H1 (cell line): ENCODE results near the gene KRT13. TPM values are rescaled to one million over a fixed set of nuclear protein-coding genes. Genes with fewer than 3 reads are reported as not detected.

Experiments used
- CTCF ChIA-PET: fragments of 300-600 bp; sonication (Branson Sonifier 250); formaldehyde crosslinking; loops from one replicate; lab custom pipeline; 2021; ENCODE audit not compliant: partially characterized antibody; lab: Charles Lee
- POLR2A ChIA-PET: fragments of 300-600 bp; sonication (Branson Sonifier 250); formaldehyde crosslinking; loops from one replicate; lab custom pipeline; 2021; ENCODE audit warnings: inconsistent platforms; ENCODE audit not compliant: partially characterized antibody; lab: Charles Lee
- DNase-seq, 2 experiments: peaks; one replicate each; pipeline versions ENCODE4 v3.0.0 to v3.0.0-alpha.2; 2010 to 2022; ENCODE audit warnings: low spot score in 2 of 2, low read depth in 1 of 2, mixed read lengths in 1 of 2
- FAIRE-seq: peaks from 2 replicates; lab custom pipeline; 2011; peaks lifted over from hg19 to GRCh38; lab: Jason Lieb, UNC
- H2AFZ ChIP-seq: 2 replicates; pipeline ENCODE4 v1.8.1; 2012; ENCODE audit warnings: low read length, inconsistent platforms
- H2AK5ac ChIP-seq: 2 replicates; pipeline ENCODE4 v1.6.1; 2013; ENCODE audit warnings: low read depth, low read length
- H2BK120ac ChIP-seq: replicated peaks from 2 replicates; pipeline ENCODE3; 2013; ENCODE audit warnings: low read depth, low read length, inconsistent platforms
- H2BK12ac ChIP-seq: 2 replicates; pipeline ENCODE4 v1.6.1; 2013; ENCODE audit warnings: low read depth, low read length
- H2BK15ac ChIP-seq: 2 replicates; pipeline ENCODE4 v1.6.1; 2013; ENCODE audit warnings: low read length
- H2BK20ac ChIP-seq: 2 replicates; pipeline ENCODE4 v1.6.1; 2013; ENCODE audit warnings: low read length
- H2BK5ac ChIP-seq: 2 replicates; pipeline ENCODE4 v1.6.1; 2013; ENCODE audit warnings: low read depth, low read length
- H3K14ac ChIP-seq: 2 replicates; pipeline ENCODE4 v1.6.1; 2013; ENCODE audit warnings: inconsistent platforms; ENCODE audit not compliant: insufficient read length
- H3K18ac ChIP-seq: 2 replicates; pipeline ENCODE4 v1.6.1; 2013; ENCODE audit warnings: low read length; ENCODE audit errors: extremely low read depth
- H3K23ac ChIP-seq: 2 replicates; pipeline ENCODE4 v1.6.1; 2013; ENCODE audit warnings: inconsistent platforms; ENCODE audit not compliant: insufficient read length
- H3K23me2 ChIP-seq: 2 replicates; pipeline ENCODE4 v1.6.1; 2013; ENCODE audit warnings: low read depth, low read length
- H3K27ac ChIP-seq: 2 replicates; pipeline ENCODE4 v1.6.1; 2011; ENCODE audit warnings: low read depth, low read length, inconsistent platforms
- H3K27me3 ChIP-seq, 4 experiments: replicated peaks in 1 of 4; 1 replicate in 1 of 4; 2 replicates in 3 of 4; pipeline versions ENCODE4 v1.6.1 to v1.8.1; 2011 to 2013; ENCODE audit warnings: low read length in 3 of 4, mild to moderate bottlenecking in 3 of 4, inconsistent platforms in 2 of 4, mixed read lengths in 2 of 4, moderate library complexity in 1 of 4; ENCODE audit not compliant: control insufficient read depth in 3 of 4, insufficient read depth in 3 of 4; ENCODE audit errors: extremely low read depth in 1 of 4
- H3K36me3 ChIP-seq, 4 experiments: 2 replicates each; pipeline versions ENCODE4 v1.6.1 to v1.8.1; 2011 to 2013; ENCODE audit warnings: mild to moderate bottlenecking in 4 of 4, low read length in 3 of 4, moderate library complexity in 2 of 4, control low read depth in 1 of 4, inconsistent platforms in 1 of 4; ENCODE audit not compliant: insufficient read depth in 4 of 4, control insufficient read depth in 2 of 4
- H3K4ac ChIP-seq: replicated peaks from 2 replicates; pipeline ENCODE3; 2013; ENCODE audit warnings: low read length, low read depth, mixed read lengths, inconsistent platforms; ENCODE audit not compliant: insufficient read length
- H3K4me1 ChIP-seq, 4 experiments: replicated peaks in 1 of 4; 1 replicate in 1 of 4; 2 replicates in 3 of 4; pipeline versions ENCODE4 v1.6.1 to v1.8.1; 2011 to 2013; ENCODE audit warnings: low read length in 3 of 4, inconsistent platforms in 2 of 4, mixed read lengths in 1 of 4; ENCODE audit not compliant: insufficient read depth in 4 of 4, control insufficient read depth in 3 of 4
- H3K4me2 ChIP-seq, 2 experiments: 2 replicates each; pipeline versions ENCODE4 v1.6.1 to v1.8.1; 2011 to 2013; ENCODE audit warnings: low read depth in 2 of 2, low read length in 2 of 2, control low read depth in 1 of 2, inconsistent platforms in 1 of 2, mild to moderate bottlenecking in 1 of 2; ENCODE audit not compliant: insufficient read depth in 1 of 2
- H3K4me3 ChIP-seq, 4 experiments: fragments of 200-600, 300-600 bp in 1 of 4; sonication (generic), shearing (Covaris generic), sonication (Bioruptor Twin) in 1 of 4; 2 replicates each; pipeline versions ENCODE4 v1.5.1 to v1.8.1; 2011 to 2016; ENCODE audit warnings: low read length in 4 of 4, low read depth in 3 of 4, control low read depth in 2 of 4, inconsistent platforms in 2 of 4, mild to moderate bottlenecking in 2 of 4, mixed read lengths in 1 of 4, moderate library complexity in 1 of 4; ENCODE audit not compliant: insufficient read depth in 2 of 4; ENCODE audit errors: extremely low read depth in 1 of 4
- H3K56ac ChIP-seq: replicated peaks from 2 replicates; pipeline ENCODE3; 2013; ENCODE audit warnings: low read depth, mild to moderate bottlenecking, mixed read lengths, low read length, inconsistent platforms; ENCODE audit not compliant: insufficient read length
- H3K79me1 ChIP-seq: 2 replicates; pipeline ENCODE4 v1.6.1; 2013; ENCODE audit warnings: low read depth, low read length, control low read depth
- H3K79me2 ChIP-seq, 2 experiments: 2 replicates each; pipeline versions ENCODE4 v1.6.1 to v1.8.1; 2012 to 2013; ENCODE audit warnings: low read length in 2 of 2, mild to moderate bottlenecking in 2 of 2, inconsistent platforms in 1 of 2; ENCODE audit not compliant: insufficient read depth in 2 of 2, control insufficient read depth in 1 of 2
- H3K9ac ChIP-seq, 4 experiments: replicated peaks in 1 of 4; 1 replicate in 1 of 4; 2 replicates in 3 of 4; pipeline versions ENCODE4 v1.6.1 to v1.8.1; 2011 to 2013; ENCODE audit warnings: low read depth in 3 of 4, low read length in 3 of 4, control low read depth in 2 of 4, mild to moderate bottlenecking in 2 of 4, moderate library complexity in 2 of 4, inconsistent platforms in 1 of 4; ENCODE audit errors: extremely low read depth in 1 of 4
- H3K9me3 ChIP-seq, 2 experiments: 2 replicates each; pipeline versions ENCODE4 v1.6.1 to v1.8.1; 2012 to 2013; ENCODE audit warnings: mild to moderate bottlenecking in 2 of 2, moderate library complexity in 2 of 2, control low read depth in 1 of 2, inconsistent platforms in 1 of 2, low read depth in 1 of 2, low read length in 1 of 2, mixed read lengths in 1 of 2; ENCODE audit not compliant: insufficient read depth in 2 of 2
- H4K20me1 ChIP-seq, 2 experiments: replicated peaks in 1 of 2; 2 replicates each; pipeline versions ENCODE3 to v1.8.1; 2011 to 2013; ENCODE audit warnings: inconsistent platforms in 2 of 2, low read length in 2 of 2, mild to moderate bottlenecking in 1 of 2; ENCODE audit not compliant: insufficient read depth in 2 of 2, control insufficient read depth in 1 of 2
- H4K5ac ChIP-seq: 2 replicates; pipeline ENCODE4 v1.6.1; 2013; ENCODE audit warnings: low read length, low read depth, mixed read lengths, inconsistent platforms; ENCODE audit not compliant: insufficient read length
- H4K8ac ChIP-seq: 2 replicates; pipeline ENCODE4 v1.8.0; 2013; ENCODE audit warnings: mild to moderate bottlenecking, moderate library complexity, low read length, inconsistent platforms; ENCODE audit not compliant: insufficient read depth; ENCODE audit errors: extremely low read depth
- H4K91ac ChIP-seq: replicated peaks from 2 replicates; pipeline ENCODE3; 2013; ENCODE audit warnings: low read length, mixed read lengths, inconsistent platforms; ENCODE audit not compliant: insufficient read length
- ATF2 ChIP-seq: IDR thresholded peaks from 2 replicates; pipeline ENCODE4 v1.6.1; 2012; ENCODE audit warnings: low read length, inconsistent platforms
- BCL11A ChIP-seq, 2 experiments: IDR thresholded peaks; one replicate each; pipeline ENCODE4 v1.6.1; 2011; ENCODE audit warnings: low read depth in 2 of 2, low read length in 2 of 2, mild to moderate bottlenecking in 2 of 2
- CBX5 ChIP-seq: fragments of 300-800, 300-1000 bp; sonication (generic); IDR thresholded peaks from 2 replicates; pipeline ENCODE4 v1.7.1; 2016; ENCODE audit warnings: antibody characterized with exemption, low read length, low read depth
- CREB1 ChIP-seq: IDR thresholded peaks from 2 replicates; pipeline ENCODE4 v1.6.1; 2012; ENCODE audit warnings: inconsistent platforms
- GABPA ChIP-seq: IDR thresholded peaks from 2 replicates; pipeline ENCODE4 v1.6.1; 2011; ENCODE audit warnings: mild to moderate bottlenecking, low read length, moderate library complexity, borderline replicate concordance; ENCODE audit not compliant: insufficient read depth
- NANOG ChIP-seq: IDR thresholded peaks from 2 replicates; pipeline ENCODE4 v1.6.1; 2011; ENCODE audit warnings: low read length, low read depth, mild to moderate bottlenecking, inconsistent platforms; ENCODE audit not compliant: insufficient read depth, poor library complexity, severe bottlenecking
- SP2 ChIP-seq: IDR thresholded peaks from 2 replicates; pipeline ENCODE4 v1.6.1; 2012; ENCODE audit warnings: mild to moderate bottlenecking, low read length, inconsistent platforms
- SP4 ChIP-seq: IDR thresholded peaks from 2 replicates; pipeline ENCODE4 v1.6.1; 2012; ENCODE audit warnings: low read length, inconsistent platforms
- ZNF274 ChIP-seq: IDR thresholded peaks from 2 replicates; pipeline ENCODE4 v1.7.0; 2012; ENCODE audit warnings: low read length, borderline replicate concordance; ENCODE audit errors: extremely low read depth
- WGBS, 2 experiments: shearing (Covaris generic) in 1 of 2; methylation state at CpG; one replicate each; pipeline versions ENCODE4 v1.1.6 to v1.1.7; 2013 to 2015; ENCODE audit warnings: low lambda C conversion rate in 2 of 2, mixed read lengths in 2 of 2, inconsistent platforms in 1 of 2, low coverage in 1 of 2, missing lambda C conversion rate in 1 of 2; ENCODE audit not compliant: insufficient replicate concordance in 2 of 2, insufficient coverage in 1 of 2, insufficient read length in 1 of 2; ENCODE audit errors: extremely low coverage in 1 of 2, missing lambda C conversion rate in 1 of 2; 5-methylcytosine and 5-hydroxymethylcytosine counted together
- polyA plus RNA-seq, 7 experiments: library from polyadenylated mRNA; depleted of rRNA in 3 of 7; stranded (reverse) in 5 of 7; unstranded in 2 of 7; fragments of >200 nt in 5 of 7; fragments of 200-250 nt in 2 of 7; gene quantifications; 1 replicate in 5 of 7; 2 replicates in 1 of 7; 4 replicates in 1 of 7; pipeline versions ENCODE4 v1.2.1 to v1.2.3, GENCODE V29; 2011 to 2013; ENCODE audit warnings: missing spikeins in 2 of 7, mixed read lengths in 2 of 7
- total RNA-seq: library from RNA; stranded (reverse); fragmentation: NEBNext Ultra II Directional; extraction: Animal tissue kit (Norgen Biotek cat#: 25700); gene quantifications from 2 replicates; pipeline ENCODE4 v1.2.1, GENCODE V29; 2021

The KRT13 gene
- total and polyA plus RNA-seq, 2 of the 8 experiments (the other 6 are each of a cell fraction or from before 2014, with no cell fraction given): 0.09 TPM; not detected in 1

DNA sequence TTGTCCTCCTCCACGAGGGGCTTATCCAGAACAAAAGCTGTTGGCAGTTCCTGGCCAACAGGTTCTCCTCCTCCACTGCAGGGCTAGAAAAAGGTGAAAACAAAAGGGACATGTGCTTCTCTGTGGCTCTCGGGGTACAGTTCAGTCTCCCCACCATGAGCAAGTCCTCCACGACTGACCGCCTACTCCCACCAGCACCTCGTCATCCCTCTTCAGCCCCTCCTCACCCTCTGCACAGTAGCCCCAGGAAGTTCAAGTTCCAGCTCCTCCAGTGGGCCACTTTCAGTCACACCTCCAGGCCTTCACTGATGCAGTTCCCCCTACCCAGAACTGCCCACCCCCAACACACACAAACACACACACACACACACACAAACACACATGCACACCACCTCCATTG, 47.0 kb upstream of the KRT13 start:
- POLR2A ChIA-PET: interaction anchor here (0.8 to 1.6 kb wide), 4 partner anchors 10 to 137 kb away, joined by 3 to 5 read pairs (median 4); partner anchors contain the start of gene KRT19
- H2AFZ ChIP-seq: no peak overlapping the region
- no peak overlapping the region for H4K91ac ChIP-seq
- no peak overlapping the region for H2AK5ac ChIP-seq
- no peaks in the 10 kb centered on the region for H3K79me2 ChIP-seq
- CTCF ChIA-PET: interaction anchor here (1.5 to 21.2 kb wide), 8 partner anchors 11 to 113 kb away, joined by 5 to 492 read pairs (median 88); partner anchors contain the start of genes KRT13, KRT35 and KRT36
- no peak overlapping the region for H4K5ac ChIP-seq
- no peak overlapping the region for H3K4me3 ChIP-seq
- H3K4me1 ChIP-seq: peaks cover 0 to 17% (median 5%) of the 10 kb centered on the region in 4 experiments; a peak in 4 of 7 replicates
- no peak overlapping the region for H3K27ac ChIP-seq
- no peak overlapping the region for H2BK15ac ChIP-seq
- DNase-seq: no peak
- no peaks in the 10 kb centered on the region; a peak in 2 of 7 replicates for H3K27me3 ChIP-seq
- TF ChIP-seq CBX5: no peak
- no peak for TF ChIP-seq NANOG
- TF ChIP-seq SP4: no peak
- TF ChIP-seq BCL11A (IDR thresholded peaks at IDR 0.05; ENCODE audit: low read depth in 2 of 2, low read length in 2 of 2): no peak
- no peak for TF ChIP-seq ZNF274
- no peak for TF ChIP-seq SP2
- TF ChIP-seq GABPA: no peak
- TF ChIP-seq ATF2: no peak
- no peak for TF ChIP-seq CREB1
- H3K9me3 ChIP-seq: no peaks in the 10 kb centered on the region
- no peak for FAIRE-seq
- 0 out of 2 replicates have a peak overlapping the region, but pooled peaks have one; percentile 66 for H2BK20ac ChIP-seq
- 91% methylated on average over 5 of the region's 5 CpGs; no CpG with 5 or more reads in 1 of the 2 experiments for WGBS, 2 experiments
- H2BK5ac ChIP-seq: no peak overlapping the region
- no peaks in the 10 kb centered on the region for H4K20me1 ChIP-seq
- H3K23ac ChIP-seq: no peak overlapping the region
- no peaks in the 10 kb centered on the region for H3K79me1 ChIP-seq
- no peak overlapping the region for H3K56ac ChIP-seq
- H4K8ac ChIP-seq: no peak overlapping the region
- H3K4ac ChIP-seq: no peak overlapping the region
- H3K14ac ChIP-seq: no peak overlapping the region
- H3K9ac ChIP-seq: no peak overlapping the region
- no peak overlapping the region for H3K4me2 ChIP-seq
- H2BK12ac ChIP-seq: 0 out of 2 replicates have a peak overlapping the region, but pooled peaks have one; percentile 42
- H3K23me2 ChIP-seq: no peaks in the 10 kb centered on the region; the same call in 1 of the 2 replicates
- no peaks in the 10 kb centered on the region for H3K36me3 ChIP-seq
- no peak overlapping the region for H2BK120ac ChIP-seq
- no peak overlapping the region for H3K18ac ChIP-seq
